ENCODE results near the gene MANSC4. TPM values are rescaled to one million over a fixed set of nuclear protein-coding genes. Genes with fewer than 3 reads are reported as not detected.

MANSC4 gene
- total and polyA plus RNA-seq, 9 of the 15 experiments (the other 6 are each of a cell fraction or from before 2014, with no cell fraction given): not detected

GRCh38 chr12:27818401-27818918, 38.4 kb upstream of the MANSC4 start (continued):
- TF ChIP-seq KLF13 (tag; IDR thresholded peaks at IDR 0.05; ENCODE audit: borderline replicate concordance, low read depth) (peak; percentile 78; the same call in 1 of the 2 replicates), ZNF311 (CRISPR knock-in tag; IDR thresholded peaks at IDR 0.05) (peak; percentile 92), ETV1 (tag; conservative IDR thresholded peaks at IDR 0.05; ENCODE audit: low read depth) (peak; percentile 71), THRB (CRISPR knock-in tag; conservative IDR thresholded peaks at IDR 0.05) (no peak), NCOA1 (IDR thresholded peaks at IDR 0.05; ENCODE audit: low read depth) (no peak), PBX2 (CRISPR knock-in tag; IDR thresholded peaks at IDR 0.05; ENCODE audit: low read depth) (no peak), PBX2 (tag; conservative IDR thresholded peaks at IDR 0.05; ENCODE audit: low read depth) (0 out of 2 replicates have a peak, but pooled peaks have one; percentile 28), ZNF224 (CRISPR knock-in tag; IDR thresholded peaks at IDR 0.05) (no peak), SNAPC5 (CRISPR knock-in tag; IDR thresholded peaks at IDR 0.05) (peak; percentile 50; the same call in 1 of the 2 replicates), DPF2 (IDR thresholded peaks at IDR 0.05) (no peak), ZNF354B (CRISPR knock-in tag; IDR thresholded peaks at IDR 0.05) (peak; percentile 58; the same call in 1 of the 2 replicates), RBM15 (IDR thresholded peaks at IDR 0.05; ENCODE audit: insufficient read depth, low read length) (no peak), CCAR2 (IDR thresholded peaks at IDR 0.05; ENCODE audit: low read depth, low read length) (no peak), RFX5 (IDR thresholded peaks at IDR 0.05; ENCODE audit: low read depth, low read length) (no peak), ZNF586 (CRISPR knock-in tag; conservative IDR thresholded peaks at IDR 0.05) (no peak), ZFP36 (IDR thresholded peaks at IDR 0.05; ENCODE audit: low read depth, low read length, partially characterized antibody) (no peak), RBFOX2 (IDR thresholded peaks at IDR 0.05; ENCODE audit: low read depth, low read length) (no peak), ZBTB12 (CRISPR knock-in tag; IDR thresholded peaks at IDR 0.05) (peak; percentile 41; the same call in 1 of the 2 replicates)

All from K562 (cell line).